NCI-H1417 (cell line): ENCODE results near the gene QSOX2.

Experiments used
- DNase-seq, 3 experiments: peaks; one replicate each; lab custom pipeline; 2025; lab: John Stamatoyannopoulos, UW

The QSOX2 gene

GRCh38 chr9:136251264-136252115 lies 5.9 kb upstream of the QSOX2 start:
- no peak for DNase-seq

GRCh38 chr9:136250676-136251075 lies 5.1 kb upstream of the QSOX2 start:
- DNase-seq = no peak

GRCh38 chr9:136249877-136250559 lies 4.4 kb upstream of the QSOX2 start:
- DNase-seq = peak; percentile 28 to 94 (median 89)

GRCh38 chr9:136248951-136249876 lies 3.6 kb upstream of the QSOX2 start:
- no peak for DNase-seq

GRCh38 chr9:136247947-136248637 lies 2.5 kb upstream of the QSOX2 start:
- DNase-seq = no peak

GRCh38 chr9:136247551-136247916 lies 1.9 kb upstream of the QSOX2 start:
- no peak for DNase-seq

- no peak for DNase-seq
Observed at GRCh38 chr9:136246849-136247550, 1.4 kb upstream of the QSOX2 start.

GRCh38 chr9:136244969-136245218 lies 718 bp downstream of the QSOX2 start:
- DNase-seq = no peak

- DNase-seq = peak in 1 of 3 experiments; percentile 51
Observed at GRCh38 chr9:136244122-136244968, 1.3 kb downstream of the QSOX2 start.

GRCh38 chr9:136243631-136244030 lies 2.0 kb downstream of the QSOX2 start:
- no peak for DNase-seq

- DNase-seq = no peak
Observed at GRCh38 chr9:136242918-136243525, 2.6 kb downstream of the QSOX2 start.

- DNase-seq = no peak
Observed at GRCh38 chr9:136242248-136242647, 3.4 kb downstream of the QSOX2 start.

GRCh38 chr9:136241542-136241941 lies 4.1 kb downstream of the QSOX2 start:
- no peak for DNase-seq

- no peak for DNase-seq
Observed at GRCh38 chr9:136240941-136241340, 4.7 kb downstream of the QSOX2 start.

GRCh38 chr9:136239983-136240330 lies 5.7 kb downstream of the QSOX2 start:
- peak in 2 of 3 experiments; percentile 54 to 84 for DNase-seq

- peak in 2 of 3 experiments; percentile 84 to 93 for DNase-seq
Observed at GRCh38 chr9:136239135-136239982, 6.3 kb downstream of the QSOX2 start.

- peak in 2 of 3 experiments; percentile 26 to 41 for DNase-seq
Observed at GRCh38 chr9:136238342-136238732, 7.3 kb downstream of the QSOX2 start.

GRCh38 chr9:136237486-136238341 lies 7.9 kb downstream of the QSOX2 start:
- no peak for DNase-seq
